Esophagus mucosa (tissue), 1 donor: ENCODE data around the gene PRAMEF20. TPM values are rescaled to one million over a fixed set of nuclear protein-coding genes. Genes with fewer than 3 reads are reported as not detected.
"Not testable (repeated sequence)": the region's sequence is repeated elsewhere in the genome, so short reads cannot be mapped to it uniquely, and the experiment has no call there.

ENCODE experiments used
- ATAC-seq: fragments of 200-7000 bp; cut with Tn5 transposase; one replicate; pipeline ENCODE4 v1.9.1; 2020
- total RNA-seq: library from RNA; stranded (reverse); gene quantifications from one replicate; pipeline ENCODE4 v1.2.4, GENCODE V29; 2023
- donor health status: DM: yes; HTN: yes; CAD: no.

Gene PRAMEF20
- not detected for total RNA-seq

- ATAC-seq: not testable (repeated sequence)
Measured at GRCh38 chr1:13410150-13410549, at the start of gene PRAMEF20. Gene PRAMEF20 (plus strand): TSS chr1:13410450. CDS start chr1:13416355, 5,905 bp downstream.

GRCh38 chr1:13362364-13362763 lies 47.9 kb upstream of the PRAMEF20 start:
- ATAC-seq: not testable (repeated sequence)

- not testable (repeated sequence) for ATAC-seq
Measured at GRCh38 chr1:13364928-13365327, 45.3 kb upstream of the PRAMEF20 start.

GRCh38 chr1:13366536-13366935 lies 43.7 kb upstream of the PRAMEF20 start:
- ATAC-seq: not testable (repeated sequence)

GRCh38 chr1:13368544-13368943 lies 41.7 kb upstream of the PRAMEF20 start:
- not testable (repeated sequence) for ATAC-seq

GRCh38 chr1:13378983-13379382 lies 31.3 kb upstream of the PRAMEF20 start:
- ATAC-seq: not testable (repeated sequence)

- ATAC-seq: not testable (repeated sequence)
Measured at GRCh38 chr1:13380380-13380779, 29.9 kb upstream of the PRAMEF20 start.

GRCh38 chr1:13389332-13389731 lies 20.9 kb upstream of the PRAMEF20 start, which contains the start of gene PRAMEF17:
Gene PRAMEF17 (plus strand): TSS chr1:13389632. CDS start chr1:13389658, 26 bp downstream.
- ATAC-seq: not testable (repeated sequence)

- ATAC-seq: not testable (repeated sequence)
Measured at GRCh38 chr1:13393004-13393403, 17.2 kb upstream of the PRAMEF20 start.

GRCh38 chr1:13394761-13395160 lies 15.5 kb upstream of the PRAMEF20 start:
- ATAC-seq: not testable (repeated sequence)

GRCh38 chr1:13395311-13395710 lies 14.9 kb upstream of the PRAMEF20 start:
- ATAC-seq: not testable (repeated sequence)

- ATAC-seq: no peak
Measured at GRCh38 chr1:13407811-13408210, 2.4 kb upstream of the PRAMEF20 start.

- no peak for ATAC-seq
Measured at GRCh38 chr1:13430495-13430894, 20.2 kb downstream of the PRAMEF20 start.

GRCh38 chr1:13432251-13432650 lies 22.0 kb downstream of the PRAMEF20 start:
- ATAC-seq: no peak

GRCh38 chr1:13433694-13434358 lies 23.6 kb downstream of the PRAMEF20 start:
- ATAC-seq: not testable (repeated sequence)

GRCh38 chr1:13435458-13435857 lies 25.2 kb downstream of the PRAMEF20 start:
- no peak for ATAC-seq

GRCh38 chr1:13439104-13439783 lies 29.0 kb downstream of the PRAMEF20 start:
- ATAC-seq: not testable (repeated sequence)

- no peak for ATAC-seq
Measured at GRCh38 chr1:13443335-13443979, 33.2 kb downstream of the PRAMEF20 start.

GRCh38 chr1:13450204-13450603 lies 40.0 kb downstream of the PRAMEF20 start:
- ATAC-seq: no peak

GRCh38 chr1:13451399-13451965 lies 41.2 kb downstream of the PRAMEF20 start:
- no peak for ATAC-seq

- no peak for ATAC-seq
Measured at GRCh38 chr1:13456904-13457532, 46.8 kb downstream of the PRAMEF20 start.

GRCh38 chr1:13461977-13462376 lies 51.7 kb downstream of the PRAMEF20 start:
- no peak for ATAC-seq

GRCh38 chr1:13462682-13463081 lies 52.4 kb downstream of the PRAMEF20 start:
- no peak for ATAC-seq
